NB4 (cell line): ENCODE results near the gene DPYD.

Experiments used
- CTCF ChIP-seq: IDR thresholded peaks from one replicate; pipeline ENCODE4 v1.5.1; 2012; ENCODE audit warnings: low read depth, low read length
- MYC ChIP-seq: IDR thresholded peaks from 2 replicates; pipeline ENCODE4 v1.6.1; 2011; ENCODE audit warnings: low read depth, low read length
- POLR2A ChIP-seq: IDR thresholded peaks from 2 replicates; pipeline ENCODE4 v1.6.1; 2011; ENCODE audit warnings: mild to moderate bottlenecking; ENCODE audit not compliant: insufficient read length; ENCODE audit errors: extremely low read depth

GRCh38 chr1:97588772-97589171 lies 332.1 kb downstream of the DPYD start:
- TF ChIP-seq CTCF (no peak), POLR2A (no peak), MYC (no peak)
